Measurements from ENCODE around the gene BTN2A1. TPM values are rescaled to one million over a fixed set of nuclear protein-coding genes. Genes with fewer than 3 reads are reported as not detected.

BTN2A1 gene
- total RNA-seq, 4 donors from 2014 or later: 15.7 to 29.0 (median 17.1) TPM

DNA sequence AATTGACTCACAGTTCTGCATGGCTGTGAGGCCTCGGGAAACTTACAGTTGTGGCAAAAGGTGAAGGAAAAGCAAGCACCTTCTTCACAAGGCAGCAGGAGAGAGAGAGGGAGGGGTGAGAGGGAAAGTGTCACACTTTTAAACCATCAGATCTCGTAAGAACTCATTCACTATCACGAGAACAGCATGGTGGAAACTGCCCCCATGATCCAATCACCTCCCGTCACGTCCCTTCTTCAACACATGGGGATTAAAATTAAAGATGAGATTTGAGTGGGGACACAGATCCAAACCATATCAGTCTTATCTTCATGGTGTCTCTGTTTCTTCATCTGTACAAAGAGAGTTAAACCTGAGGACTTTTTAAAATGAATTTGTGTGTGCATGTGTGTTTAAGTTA, 28.6 kb downstream of the BTN2A1 start:
- 84 to 87% methylated on average over 5 of the region's 5 CpGs for WGBS, 2 donors
- H3K27me3 ChIP-seq: no peaks in the 10 kb centered on the region
- TF ChIP-seq POLR2A (IDR thresholded peaks at IDR 0.05): no peak
- TF ChIP-seq, protein P1, sequence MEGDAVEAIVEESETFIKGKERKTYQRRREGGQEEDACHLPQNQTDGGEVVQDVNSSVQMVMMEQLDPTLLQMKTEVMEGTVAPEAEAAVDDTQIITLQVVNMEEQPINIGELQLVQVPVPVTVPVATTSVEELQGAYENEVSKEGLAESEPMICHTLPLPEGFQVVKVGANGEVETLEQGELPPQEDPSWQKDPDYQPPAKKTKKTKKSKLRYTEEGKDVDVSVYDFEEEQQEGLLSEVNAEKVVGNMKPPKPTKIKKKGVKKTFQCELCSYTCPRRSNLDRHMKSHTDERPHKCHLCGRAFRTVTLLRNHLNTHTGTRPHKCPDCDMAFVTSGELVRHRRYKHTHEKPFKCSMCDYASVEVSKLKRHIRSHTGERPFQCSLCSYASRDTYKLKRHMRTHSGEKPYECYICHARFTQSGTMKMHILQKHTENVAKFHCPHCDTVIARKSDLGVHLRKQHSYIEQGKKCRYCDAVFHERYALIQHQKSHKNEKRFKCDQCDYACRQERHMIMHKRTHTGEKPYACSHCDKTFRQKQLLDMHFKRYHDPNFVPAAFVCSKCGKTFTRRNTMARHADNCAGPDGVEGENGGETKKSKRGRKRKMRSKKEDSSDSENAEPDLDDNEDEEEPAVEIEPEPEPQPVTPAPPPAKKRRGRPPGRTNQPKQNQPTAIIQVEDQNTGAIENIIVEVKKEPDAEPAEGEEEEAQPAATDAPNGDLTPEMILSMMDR (IDR thresholded peaks at IDR 0.05): no peak
- no peak for TF ChIP-seq EP300 (IDR thresholded peaks at IDR 0.05)
- no peak for DNase-seq (ENCODE audit: low spot score in 2 of 2)
- H3K4me1 ChIP-seq: no peaks in the 10 kb centered on the region
- no peak overlapping the region for H3K27ac ChIP-seq
- no peak overlapping the region for H3K4me3 ChIP-seq
- H3K9me3 ChIP-seq: peaks cover 0 to 11% (median 0%) of the 10 kb centered on the region in 4 donors
- no peaks in the 10 kb centered on the region for H3K36me3 ChIP-seq

DNA sequence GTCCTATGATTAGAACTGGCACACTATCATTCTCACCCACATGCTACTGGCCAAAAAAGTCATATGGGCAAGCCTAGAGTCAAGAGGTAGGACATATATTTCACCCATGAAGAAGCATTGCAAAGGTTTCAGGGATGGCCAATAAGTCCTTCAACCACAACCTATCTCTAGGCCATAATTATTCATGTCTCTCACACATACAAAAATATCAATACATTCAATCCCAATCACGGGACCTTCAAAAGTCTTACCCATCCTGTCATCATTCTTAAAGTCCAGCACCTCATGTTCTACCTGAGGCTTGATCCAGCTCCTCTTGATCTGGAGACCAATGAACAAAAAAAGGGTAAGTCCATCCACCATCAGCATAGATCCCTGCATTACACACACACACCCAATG, 29.7 kb downstream of the BTN2A1 start:
- 94 to 97% methylated on average over 1 of the region's 1 CpG for WGBS, 2 donors
- TF ChIP-seq, protein P1 (IDR thresholded peaks at IDR 0.05): no peak
- TF ChIP-seq POLR2A (IDR thresholded peaks at IDR 0.05): no peak
- TF ChIP-seq EP300 (IDR thresholded peaks at IDR 0.05): no peak
- Histone ChIP-seq H3K27me3 (no peaks in the 10 kb centered on the region), H3K36me3 (no peaks in the 10 kb centered on the region), H3K27ac (no peak overlapping the region), H3K4me1 (no peaks in the 10 kb centered on the region), H3K9me3 (peaks cover 0 to 11% (median 0%) of the 10 kb centered on the region in 4 donors), H3K4me3 (no peak overlapping the region)
- DNase-seq (ENCODE audit: low spot score in 2 of 2): no peak

DNA sequence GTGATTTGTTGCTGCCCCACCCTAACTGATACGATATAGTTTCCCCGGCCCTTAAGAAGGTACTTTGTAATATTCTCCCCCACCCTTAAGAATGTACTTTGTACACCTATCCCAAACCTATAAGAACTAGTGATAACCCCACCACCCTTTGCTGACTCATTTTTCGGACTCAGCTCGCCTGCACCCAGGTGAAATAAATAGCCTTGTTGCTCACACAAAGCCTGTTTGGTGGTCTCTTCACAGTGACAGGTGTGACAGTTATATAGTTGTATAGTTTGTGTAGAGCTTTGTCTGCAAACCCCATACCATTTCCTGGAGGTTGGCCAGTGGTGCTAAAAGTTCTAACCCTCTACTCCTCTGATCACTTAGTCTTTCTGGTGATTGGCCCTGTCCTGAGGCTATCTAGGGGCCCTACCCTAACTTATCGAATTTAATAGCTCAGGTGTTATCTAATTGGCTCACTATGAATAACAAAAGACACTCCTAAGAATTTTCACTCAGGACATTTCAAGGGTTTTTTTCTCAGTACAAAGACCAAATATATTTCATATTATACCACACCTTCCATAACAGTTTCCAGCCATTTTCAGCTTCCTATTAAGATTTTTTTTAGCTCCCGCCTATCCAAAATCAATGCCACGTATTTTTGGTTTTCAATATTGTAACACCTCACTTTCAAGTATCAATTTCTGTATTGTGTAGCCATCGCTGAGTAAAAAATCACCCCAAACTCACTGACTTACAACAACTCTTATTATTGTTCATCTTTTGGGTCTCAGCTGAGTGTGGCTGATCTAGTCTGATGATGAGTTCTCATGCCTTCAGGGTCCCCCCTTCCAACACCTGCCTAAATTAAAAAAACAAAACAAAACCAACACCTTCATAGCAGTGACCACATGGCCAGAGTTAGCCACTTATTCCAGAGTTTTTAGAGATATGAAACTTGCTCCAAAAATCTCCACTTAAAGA, 32.5 kb downstream of the BTN2A1 start:
- no peak for DNase-seq (ENCODE audit: low spot score in 2 of 2)
- TF ChIP-seq EP300 (IDR thresholded peaks at IDR 0.05): no peak
- TF ChIP-seq, protein P1 (IDR thresholded peaks at IDR 0.05): no peak
- no peak for TF ChIP-seq POLR2A (IDR thresholded peaks at IDR 0.05)
- no peaks in the 10 kb centered on the region for H3K4me1 ChIP-seq
- 87 to 90% methylated on average over 8 of the region's 8 CpGs for WGBS, 2 donors
- peaks cover 0 to 11% (median 0%) of the 10 kb centered on the region in 4 donors for H3K9me3 ChIP-seq
- H3K4me3 ChIP-seq: no peak overlapping the region
- H3K27me3 ChIP-seq: no peaks in the 10 kb centered on the region
- H3K36me3 ChIP-seq: no peaks in the 10 kb centered on the region
- no peak overlapping the region for H3K27ac ChIP-seq

DNA sequence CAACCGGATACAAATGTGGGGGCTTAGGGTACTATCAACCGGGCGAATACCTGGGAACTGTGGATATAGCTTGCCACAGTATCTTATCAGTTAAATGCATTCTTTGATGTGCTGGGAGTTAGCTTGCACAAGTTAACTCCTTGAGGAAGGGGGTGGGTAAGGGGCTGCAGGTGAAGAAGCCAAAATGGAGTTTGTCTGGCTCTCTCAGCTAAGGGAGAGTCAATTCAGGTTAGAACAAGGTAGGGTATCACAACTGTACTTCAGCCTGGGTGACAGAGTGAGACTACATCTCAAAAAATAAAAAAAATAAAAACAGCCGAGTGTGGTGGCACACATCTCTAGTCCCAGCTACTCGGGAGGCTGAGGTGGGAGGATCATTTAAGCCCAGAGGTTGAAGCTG, 33.8 kb downstream of the BTN2A1 start:
- Histone ChIP-seq H3K27me3 (no peaks in the 10 kb centered on the region), H3K4me3 (no peak overlapping the region), H3K9me3 (peaks cover 0 to 11% (median 0%) of the 10 kb centered on the region in 4 donors), H3K36me3 (no peaks in the 10 kb centered on the region), H3K27ac (no peak overlapping the region), H3K4me1 (no peaks in the 10 kb centered on the region)
- no peak for DNase-seq (ENCODE audit: low spot score in 2 of 2)
- WGBS, 2 donors: 80 to 84% methylated on average over 5 of the region's 5 CpGs
- TF ChIP-seq POLR2A (IDR thresholded peaks at IDR 0.05): no peak

DNA sequence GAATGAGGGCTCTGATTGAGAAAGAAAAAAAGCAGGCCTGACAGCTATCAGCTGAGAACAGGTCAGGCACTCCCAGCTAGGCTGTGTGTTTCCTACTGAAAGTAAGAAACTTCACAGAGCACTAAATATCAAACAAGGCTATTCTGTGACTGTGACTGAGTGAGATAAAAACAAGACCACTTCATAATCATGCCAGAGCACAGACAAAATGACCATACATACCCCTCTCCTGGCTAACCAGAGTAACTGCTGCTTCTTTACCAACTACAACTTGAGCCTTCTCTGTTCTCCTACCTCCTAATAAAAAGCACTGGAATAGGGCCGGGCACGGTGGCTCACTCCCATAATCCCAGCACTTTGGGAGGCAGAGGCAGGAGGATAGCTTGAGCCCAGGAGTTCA, 35.5 kb downstream of the BTN2A1 start:
- Histone ChIP-seq H3K4me3 (no peak overlapping the region), H3K9me3 (peaks cover 0 to under 1% (median 0%) of the 10 kb centered on the region in 4 donors), H3K27me3 (no peaks in the 10 kb centered on the region), H3K4me1 (no peaks in the 10 kb centered on the region), H3K36me3 (no peaks in the 10 kb centered on the region), H3K27ac (no peak overlapping the region)
- WGBS, 2 donors: 65 to 82% methylated on average over 2 of the region's 2 CpGs
- DNase-seq (ENCODE audit: low spot score in 2 of 2): no peak
- TF ChIP-seq, protein P1 (IDR thresholded peaks at IDR 0.05): no peak
- TF ChIP-seq EP300 (IDR thresholded peaks at IDR 0.05) (no peak), POLR2A (IDR thresholded peaks at IDR 0.05) (no peak)

Measured in tibial nerve (tissue), 4 donors.